ENCODE measurements around the gene CAMTA1. TPM values are rescaled to one million over a fixed set of nuclear protein-coding genes. Genes with fewer than 3 reads are reported as not detected.

The CAMTA1 gene
- polyA plus RNA-seq, 1 donor (not counting 4 experiments of a cell fraction or from before 2014, with no cell fraction given): 51.4 TPM

DNA sequence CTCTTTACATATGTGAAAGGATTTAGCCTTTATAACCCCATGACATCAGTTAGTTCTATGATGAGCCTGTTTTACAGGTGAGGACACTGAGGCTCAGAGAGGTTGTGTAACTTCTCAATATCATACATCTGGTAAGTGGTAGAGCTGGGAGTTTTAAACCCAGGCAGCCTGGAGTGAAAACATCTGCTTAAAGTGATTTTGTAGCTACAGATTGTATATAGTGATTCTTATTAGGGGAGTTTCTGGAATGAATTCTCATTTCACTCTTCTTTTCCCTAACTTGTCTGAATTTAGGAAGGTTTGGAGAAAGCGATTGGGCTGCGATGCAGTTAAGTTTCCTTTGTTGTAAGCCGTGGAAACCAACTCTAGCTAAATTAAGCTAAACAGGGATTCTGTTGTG is 175.6 kb downstream of the CAMTA1 start:
- no peak overlapping the region for H3K4me2 ChIP-seq (ENCODE audit: control insufficient read depth, extremely low read depth, insufficient read depth, low read depth, low read length)
- dilution Hi-C loops (cut with MboI; ENCODE audit: extremely low pct_ligation_motif_present, low sequenced_read_pairs): no loop called here
- FAIRE-seq: no peak

DNA sequence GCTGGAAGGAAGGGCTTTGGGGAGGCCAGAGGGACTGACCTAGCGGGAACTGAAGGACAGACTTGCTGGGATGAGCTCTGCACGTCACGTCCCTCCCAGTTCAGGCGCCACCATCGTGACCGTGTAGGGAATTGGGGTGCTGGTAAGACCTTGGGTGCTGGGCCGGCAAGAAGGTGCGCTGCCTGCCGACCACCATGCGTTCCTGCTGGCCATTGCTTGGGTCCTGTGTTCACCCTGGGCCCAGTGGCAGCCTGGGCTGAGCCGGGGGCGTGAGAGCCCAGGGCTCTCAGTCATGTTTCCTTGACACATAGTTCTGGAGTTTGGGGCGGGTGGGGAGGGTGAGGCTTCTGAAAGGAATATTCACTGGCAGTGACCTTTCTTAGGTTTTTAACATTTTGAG is 176.0 kb downstream of the CAMTA1 start:
- Histone ChIP-seq H3K4me2 (ENCODE audit: control insufficient read depth, extremely low read depth, insufficient read depth, low read depth, low read length) (no peak overlapping the region), H3K27me3 (ENCODE audit: control insufficient read depth, extremely low read depth, insufficient read depth, low read length) (peaks cover 50% of the 10 kb centered on the region), H3K9me1 (ENCODE audit: control insufficient read depth, extremely low read depth, insufficient read depth, low read length) (no peaks in the 10 kb centered on the region), H3K27ac (ENCODE audit: control insufficient read depth, insufficient read depth, low read length) (no peak overlapping the region), H3K9ac (ENCODE audit: control insufficient read depth, extremely low read depth, insufficient read depth, low read length) (no peak overlapping the region), H4K20me1 (ENCODE audit: control insufficient read depth, extremely low read depth, insufficient read depth, low read length) (no peaks in the 10 kb centered on the region), H3K79me2 (ENCODE audit: control insufficient read depth, insufficient read depth, low read length) (no peaks in the 10 kb centered on the region), H3K4me1 (ENCODE audit: control insufficient read depth, extremely low read depth, insufficient read depth, low read length) (no peaks in the 10 kb centered on the region), H3K4me3 (ENCODE audit: control insufficient read depth in 2 of 3, extremely low read depth in 1 of 3, insufficient read depth in 2 of 3, low read depth in 1 of 3, low read length in 3 of 3) (no peak overlapping the region), H2AFZ (ENCODE audit: control insufficient read depth, low read length) (no peak overlapping the region), H3K36me3 (ENCODE audit: control insufficient read depth in 2 of 2, extremely low read depth in 1 of 2, insufficient read depth in 2 of 2, low read length in 2 of 2) (no peaks in the 10 kb centered on the region), H3K9me3 (ENCODE audit: control insufficient read depth, low read depth, low read length) (no peaks in the 10 kb centered on the region)
- dilution Hi-C loops (cut with MboI; ENCODE audit: extremely low pct_ligation_motif_present, low sequenced_read_pairs): no loop called here
- no peak for DNase-seq (ENCODE audit: low read depth, low spot score)
- no peak for FAIRE-seq
- TF ChIP-seq, protein P1, sequence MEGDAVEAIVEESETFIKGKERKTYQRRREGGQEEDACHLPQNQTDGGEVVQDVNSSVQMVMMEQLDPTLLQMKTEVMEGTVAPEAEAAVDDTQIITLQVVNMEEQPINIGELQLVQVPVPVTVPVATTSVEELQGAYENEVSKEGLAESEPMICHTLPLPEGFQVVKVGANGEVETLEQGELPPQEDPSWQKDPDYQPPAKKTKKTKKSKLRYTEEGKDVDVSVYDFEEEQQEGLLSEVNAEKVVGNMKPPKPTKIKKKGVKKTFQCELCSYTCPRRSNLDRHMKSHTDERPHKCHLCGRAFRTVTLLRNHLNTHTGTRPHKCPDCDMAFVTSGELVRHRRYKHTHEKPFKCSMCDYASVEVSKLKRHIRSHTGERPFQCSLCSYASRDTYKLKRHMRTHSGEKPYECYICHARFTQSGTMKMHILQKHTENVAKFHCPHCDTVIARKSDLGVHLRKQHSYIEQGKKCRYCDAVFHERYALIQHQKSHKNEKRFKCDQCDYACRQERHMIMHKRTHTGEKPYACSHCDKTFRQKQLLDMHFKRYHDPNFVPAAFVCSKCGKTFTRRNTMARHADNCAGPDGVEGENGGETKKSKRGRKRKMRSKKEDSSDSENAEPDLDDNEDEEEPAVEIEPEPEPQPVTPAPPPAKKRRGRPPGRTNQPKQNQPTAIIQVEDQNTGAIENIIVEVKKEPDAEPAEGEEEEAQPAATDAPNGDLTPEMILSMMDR (optimal IDR thresholded peaks at IDR 0.05 in 1 of 3, IDR thresholded peaks at IDR 0.05 in 1 of 3, conservative IDR thresholded peaks at IDR 0.05 in 1 of 3; ENCODE audit: extremely low read depth in 1 of 3, insufficient read depth in 2 of 3, low read length in 3 of 3): no peak
- no peak for TF ChIP-seq EZH2 (IDR thresholded peaks at IDR 0.05; ENCODE audit: low read length)

More for the DNA sequence above, 175.6 kb downstream of the CAMTA1 start:
- no peak overlapping the region for H3K4me3 ChIP-seq (ENCODE audit: control insufficient read depth in 2 of 3, extremely low read depth in 1 of 3, insufficient read depth in 2 of 3, low read depth in 1 of 3, low read length in 3 of 3)
- H3K27me3 ChIP-seq (ENCODE audit: control insufficient read depth, extremely low read depth, insufficient read depth, low read length): peaks cover 51% of the 10 kb centered on the region
- no peak for TF ChIP-seq EZH2 (IDR thresholded peaks at IDR 0.05; ENCODE audit: low read length)
- TF ChIP-seq, protein P1 (optimal IDR thresholded peaks at IDR 0.05 in 1 of 3, IDR thresholded peaks at IDR 0.05 in 1 of 3, conservative IDR thresholded peaks at IDR 0.05 in 1 of 3; ENCODE audit: extremely low read depth in 1 of 3, insufficient read depth in 2 of 3, low read length in 3 of 3): no peak
- no peak overlapping the region for H2AFZ ChIP-seq (ENCODE audit: control insufficient read depth, low read length)
- H3K9ac ChIP-seq (ENCODE audit: control insufficient read depth, extremely low read depth, insufficient read depth, low read length): no peak overlapping the region
- no peaks in the 10 kb centered on the region for H3K9me3 ChIP-seq (ENCODE audit: control insufficient read depth, low read depth, low read length)
- H3K36me3 ChIP-seq (ENCODE audit: control insufficient read depth in 2 of 2, extremely low read depth in 1 of 2, insufficient read depth in 2 of 2, low read length in 2 of 2): no peaks in the 10 kb centered on the region
- no peaks in the 10 kb centered on the region for H4K20me1 ChIP-seq (ENCODE audit: control insufficient read depth, extremely low read depth, insufficient read depth, low read length)
- no peaks in the 10 kb centered on the region for H3K9me1 ChIP-seq (ENCODE audit: control insufficient read depth, extremely low read depth, insufficient read depth, low read length)
- H3K27ac ChIP-seq (ENCODE audit: control insufficient read depth, insufficient read depth, low read length): no peak overlapping the region
- no peaks in the 10 kb centered on the region for H3K4me1 ChIP-seq (ENCODE audit: control insufficient read depth, extremely low read depth, insufficient read depth, low read length)
- no peaks in the 10 kb centered on the region for H3K79me2 ChIP-seq (ENCODE audit: control insufficient read depth, insufficient read depth, low read length)
- DNase-seq (ENCODE audit: low read depth, low spot score): no peak

Data from keratinocyte (primary cell).